ENCODE data around the gene RPUSD2.

The RPUSD2 gene

DNA sequence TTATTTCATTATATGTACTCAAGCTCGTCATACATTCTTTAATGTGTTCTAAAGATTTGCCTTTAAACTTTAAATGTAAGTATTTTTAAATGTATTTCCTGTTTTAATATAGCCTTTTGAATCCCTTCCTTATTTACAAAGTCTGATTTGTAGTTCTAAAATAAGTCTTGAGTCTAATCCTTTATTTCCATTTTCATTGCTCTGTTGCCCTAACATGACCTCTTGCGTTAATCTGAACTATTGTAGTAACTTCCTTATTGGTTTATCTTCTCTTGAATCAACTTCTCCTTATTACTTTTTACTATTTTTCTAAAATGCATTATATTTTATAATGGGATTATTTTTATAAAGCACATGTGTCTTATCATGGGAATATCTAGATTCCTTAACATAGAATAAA, 48.9 kb downstream of the RPUSD2 start:
- TF ChIP-seq, protein P1, sequence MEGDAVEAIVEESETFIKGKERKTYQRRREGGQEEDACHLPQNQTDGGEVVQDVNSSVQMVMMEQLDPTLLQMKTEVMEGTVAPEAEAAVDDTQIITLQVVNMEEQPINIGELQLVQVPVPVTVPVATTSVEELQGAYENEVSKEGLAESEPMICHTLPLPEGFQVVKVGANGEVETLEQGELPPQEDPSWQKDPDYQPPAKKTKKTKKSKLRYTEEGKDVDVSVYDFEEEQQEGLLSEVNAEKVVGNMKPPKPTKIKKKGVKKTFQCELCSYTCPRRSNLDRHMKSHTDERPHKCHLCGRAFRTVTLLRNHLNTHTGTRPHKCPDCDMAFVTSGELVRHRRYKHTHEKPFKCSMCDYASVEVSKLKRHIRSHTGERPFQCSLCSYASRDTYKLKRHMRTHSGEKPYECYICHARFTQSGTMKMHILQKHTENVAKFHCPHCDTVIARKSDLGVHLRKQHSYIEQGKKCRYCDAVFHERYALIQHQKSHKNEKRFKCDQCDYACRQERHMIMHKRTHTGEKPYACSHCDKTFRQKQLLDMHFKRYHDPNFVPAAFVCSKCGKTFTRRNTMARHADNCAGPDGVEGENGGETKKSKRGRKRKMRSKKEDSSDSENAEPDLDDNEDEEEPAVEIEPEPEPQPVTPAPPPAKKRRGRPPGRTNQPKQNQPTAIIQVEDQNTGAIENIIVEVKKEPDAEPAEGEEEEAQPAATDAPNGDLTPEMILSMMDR (IDR thresholded peaks at IDR 0.05; ENCODE audit: low read length) = no peak
- TF ChIP-seq EZH2 (IDR thresholded peaks at IDR 0.05; ENCODE audit: borderline replicate concordance, low read length) = no peak
- no peaks in the 10 kb centered on the region for H4K20me1 ChIP-seq (ENCODE audit: insufficient read depth, low read length)
- H3K4me3 ChIP-seq (ENCODE audit: low read depth, low read length, poor library complexity, severe bottlenecking) = no peak overlapping the region
- peaks cover 59% of the 10 kb centered on the region for H3K36me3 ChIP-seq (ENCODE audit: insufficient read depth, low read length)
- no peaks in the 10 kb centered on the region for H3K4me1 ChIP-seq (ENCODE audit: insufficient read depth, low read length, severe bottlenecking)
- H3K9me3 ChIP-seq (ENCODE audit: low read length) = no peaks in the 10 kb centered on the region
- no peak overlapping the region for H2AFZ ChIP-seq (ENCODE audit: low read length)
- no peaks in the 10 kb centered on the region for H3K27me3 ChIP-seq (ENCODE audit: insufficient read depth, low read length)
- no peaks in the 10 kb centered on the region for H3F3A ChIP-seq (ENCODE audit: insufficient read depth, low read length)
- no peak overlapping the region for H3K9ac ChIP-seq (ENCODE audit: low read length)
- no peak overlapping the region for H3K27ac ChIP-seq (ENCODE audit: low read depth, low read length, poor library complexity, severe bottlenecking)
- H3K4me2 ChIP-seq (ENCODE audit: low read length) = no peak overlapping the region
- no peaks in the 10 kb centered on the region for H3K79me2 ChIP-seq (ENCODE audit: insufficient read depth, low read length)
- no peaks in the 10 kb centered on the region for H3K9me2 ChIP-seq (ENCODE audit: low read depth, low read length)

DNA sequence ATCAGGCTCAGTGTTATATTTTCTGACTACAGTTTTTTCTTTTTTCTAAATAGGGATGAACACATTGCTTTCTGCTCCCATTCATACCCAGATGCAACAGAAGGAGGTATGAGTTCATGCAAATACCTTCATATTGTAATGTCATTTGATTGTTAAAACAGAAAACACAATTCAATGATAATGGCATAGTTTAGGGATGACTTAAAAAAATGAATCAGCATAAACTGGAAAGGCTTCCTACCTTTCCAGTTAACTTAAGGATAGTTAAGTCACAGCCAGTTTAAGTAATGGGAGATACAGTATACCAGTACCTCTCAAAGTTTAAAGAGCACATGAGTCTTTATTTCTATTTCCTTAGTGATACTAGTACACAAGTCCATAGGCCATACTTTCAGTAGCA, 49.8 kb downstream of the RPUSD2 start:
- Histone ChIP-seq H2AFZ (ENCODE audit: low read length) (no peak overlapping the region), H3K27ac (ENCODE audit: low read depth, low read length, poor library complexity, severe bottlenecking) (no peak overlapping the region), H3K4me1 (ENCODE audit: insufficient read depth, low read length, severe bottlenecking) (no peaks in the 10 kb centered on the region), H4K20me1 (ENCODE audit: insufficient read depth, low read length) (no peaks in the 10 kb centered on the region), H3K9me2 (ENCODE audit: low read depth, low read length) (no peaks in the 10 kb centered on the region), H3K4me3 (ENCODE audit: low read depth, low read length, poor library complexity, severe bottlenecking) (no peak overlapping the region), H3K9me3 (ENCODE audit: low read length) (no peaks in the 10 kb centered on the region), H3K27me3 (ENCODE audit: insufficient read depth, low read length) (no peaks in the 10 kb centered on the region), H3K36me3 (ENCODE audit: insufficient read depth, low read length) (peaks cover 62% of the 10 kb centered on the region), H3F3A (ENCODE audit: insufficient read depth, low read length) (no peaks in the 10 kb centered on the region), H3K79me2 (ENCODE audit: insufficient read depth, low read length) (no peaks in the 10 kb centered on the region), H3K4me2 (ENCODE audit: low read length) (no peak overlapping the region), H3K9ac (ENCODE audit: low read length) (no peak overlapping the region)
- TF ChIP-seq, protein P1 (IDR thresholded peaks at IDR 0.05; ENCODE audit: low read length) = no peak
- TF ChIP-seq EZH2 (IDR thresholded peaks at IDR 0.05; ENCODE audit: borderline replicate concordance, low read length) = no peak

DNA sequence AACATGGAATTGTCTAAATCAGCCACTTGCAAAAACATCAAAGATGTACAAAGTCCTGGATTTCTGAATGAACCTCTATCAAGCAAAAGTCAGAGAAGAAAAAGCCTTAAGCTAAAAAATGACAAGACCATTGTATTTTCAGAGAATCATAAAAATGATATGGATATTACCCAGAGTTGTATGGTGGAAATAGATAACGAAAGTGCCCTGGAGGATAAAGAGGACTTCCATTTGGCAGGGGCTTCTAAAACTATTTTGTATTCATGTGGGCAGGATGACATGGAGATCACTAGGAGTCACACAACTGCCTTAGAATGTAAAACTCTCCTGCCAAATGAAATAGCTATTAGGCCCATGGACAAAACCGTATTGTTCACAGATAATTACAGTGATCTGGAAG, 54.3 kb downstream of the RPUSD2 start:
- Histone ChIP-seq H3K9me3 (ENCODE audit: low read length) (no peaks in the 10 kb centered on the region), H3K36me3 (ENCODE audit: insufficient read depth, low read length) (peaks cover 58% of the 10 kb centered on the region), H3K4me3 (ENCODE audit: low read depth, low read length, poor library complexity, severe bottlenecking) (no peak overlapping the region), H3K4me1 (ENCODE audit: insufficient read depth, low read length, severe bottlenecking) (no peaks in the 10 kb centered on the region), H3K9ac (ENCODE audit: low read length) (no peak overlapping the region), H4K20me1 (ENCODE audit: insufficient read depth, low read length) (no peaks in the 10 kb centered on the region), H2AFZ (ENCODE audit: low read length) (no peak overlapping the region), H3K27ac (ENCODE audit: low read depth, low read length, poor library complexity, severe bottlenecking) (no peak overlapping the region), H3K27me3 (ENCODE audit: insufficient read depth, low read length) (no peaks in the 10 kb centered on the region), H3F3A (ENCODE audit: insufficient read depth, low read length) (no peaks in the 10 kb centered on the region), H3K9me2 (ENCODE audit: low read depth, low read length) (no peaks in the 10 kb centered on the region), H3K79me2 (ENCODE audit: insufficient read depth, low read length) (no peaks in the 10 kb centered on the region), H3K4me2 (ENCODE audit: low read length) (no peak overlapping the region)
- TF ChIP-seq, protein P1 (IDR thresholded peaks at IDR 0.05; ENCODE audit: low read length) = no peak
- no peak for TF ChIP-seq EZH2 (IDR thresholded peaks at IDR 0.05; ENCODE audit: borderline replicate concordance, low read length)

All from OCI-LY1 (cell line).